Forelimb muscle (tissue), 1 donor: ENCODE results near the gene DGAT2. TPM values are rescaled to one million over a fixed set of nuclear protein-coding genes. Genes with fewer than 3 reads are reported as not detected.
"Not testable (repeated sequence)": the region's sequence is repeated elsewhere in the genome, so short reads cannot be mapped to it uniquely, and the experiment has no call there.

ENCODE experiments used
- DNase-seq: peaks from one replicate; pipeline ENCODE4 v3.0.0-alpha.2; 2013; ENCODE audit warnings: low read depth
- polyA plus RNA-seq: library from polyadenylated mRNA; unstranded; fragments of 120-200 nt; gene quantifications from one replicate; pipeline ENCODE4 v1.2.1, GENCODE V29; 2013; ENCODE audit not compliant: insufficient read length

Gene DGAT2
- polyA plus RNA-seq, 1 donor, result 0.34 TPM

DNA sequence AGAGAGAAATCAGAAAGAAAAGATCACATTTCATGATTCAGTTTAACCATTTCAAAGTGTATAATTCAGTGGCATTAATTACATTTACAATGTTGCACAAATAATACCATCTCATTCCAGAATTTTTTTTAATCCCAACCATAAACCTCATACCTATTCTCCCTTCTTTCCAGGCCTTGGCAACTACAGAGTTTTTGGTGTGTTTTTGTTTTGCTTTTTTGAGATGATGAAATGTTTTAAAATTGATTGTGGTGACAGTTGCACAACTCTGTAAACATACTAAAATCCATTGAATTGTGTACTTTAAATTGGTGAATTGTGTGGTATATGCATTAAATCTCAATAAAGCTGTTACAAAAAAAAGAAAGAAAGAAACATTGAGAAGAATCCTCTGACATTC, 13.6 kb upstream of the DGAT2 start:
- DNase-seq, result not testable (repeated sequence)

DNA sequence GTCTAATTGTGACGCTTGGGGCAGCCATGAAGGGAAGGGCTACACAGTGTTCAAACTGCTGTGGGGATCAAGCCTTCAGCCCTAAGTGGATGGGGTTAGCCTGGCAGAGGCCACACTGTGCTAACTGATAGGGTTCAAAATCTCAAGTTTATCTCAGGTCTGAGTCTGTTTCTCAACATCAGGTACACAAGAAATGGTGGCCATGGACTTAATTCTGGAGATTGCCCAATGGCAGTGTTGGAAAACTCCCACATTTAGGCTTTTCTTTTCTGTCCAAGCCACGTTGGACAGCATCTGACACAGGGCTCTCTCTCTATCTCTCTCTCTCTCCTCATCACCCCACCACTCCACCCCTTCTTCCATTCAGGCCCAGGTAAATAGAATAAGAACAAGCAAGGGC, 10.9 kb upstream of the DGAT2 start:
- DNase-seq, result no peak

DNA sequence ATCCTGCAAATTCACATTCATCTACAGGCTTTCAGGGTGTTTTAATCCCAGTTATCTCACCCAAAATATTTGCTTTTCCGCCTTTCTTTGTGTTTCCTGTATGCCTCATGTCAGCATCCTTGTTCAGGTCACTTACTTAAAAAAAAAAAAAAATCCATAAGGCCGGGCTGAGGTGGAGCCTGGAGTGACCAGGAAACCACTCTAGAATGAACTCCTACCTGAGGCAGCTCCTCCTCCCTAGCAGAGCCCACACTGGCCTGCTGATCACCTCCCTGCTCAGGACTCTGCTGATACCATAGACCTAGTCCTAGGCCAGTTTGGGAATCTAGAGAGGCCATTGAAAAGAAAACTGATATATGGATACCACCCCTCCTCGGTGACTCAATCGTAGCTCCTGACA, 8.7 kb upstream of the DGAT2 start:
- no peak for DNase-seq

DNA sequence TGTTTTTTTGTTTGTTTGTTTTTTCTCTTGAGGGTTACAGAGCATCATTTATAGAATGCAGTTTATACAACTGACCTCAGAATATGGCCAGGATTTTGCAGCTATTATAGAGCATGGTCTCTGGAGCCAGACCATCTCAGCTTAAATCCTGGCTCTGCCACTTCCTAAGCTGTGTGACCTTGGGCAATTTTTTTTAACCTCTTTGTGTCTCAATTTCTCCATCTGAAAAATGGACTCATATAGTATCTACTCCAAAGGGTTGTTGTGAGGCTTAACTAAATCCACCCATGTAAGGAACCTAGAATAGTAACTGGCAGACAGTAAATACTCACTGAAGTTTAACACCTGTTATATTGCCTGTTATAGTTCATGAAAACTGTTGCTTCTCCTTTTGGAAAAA, 8.3 kb upstream of the DGAT2 start:
- no peak for DNase-seq

DNA sequence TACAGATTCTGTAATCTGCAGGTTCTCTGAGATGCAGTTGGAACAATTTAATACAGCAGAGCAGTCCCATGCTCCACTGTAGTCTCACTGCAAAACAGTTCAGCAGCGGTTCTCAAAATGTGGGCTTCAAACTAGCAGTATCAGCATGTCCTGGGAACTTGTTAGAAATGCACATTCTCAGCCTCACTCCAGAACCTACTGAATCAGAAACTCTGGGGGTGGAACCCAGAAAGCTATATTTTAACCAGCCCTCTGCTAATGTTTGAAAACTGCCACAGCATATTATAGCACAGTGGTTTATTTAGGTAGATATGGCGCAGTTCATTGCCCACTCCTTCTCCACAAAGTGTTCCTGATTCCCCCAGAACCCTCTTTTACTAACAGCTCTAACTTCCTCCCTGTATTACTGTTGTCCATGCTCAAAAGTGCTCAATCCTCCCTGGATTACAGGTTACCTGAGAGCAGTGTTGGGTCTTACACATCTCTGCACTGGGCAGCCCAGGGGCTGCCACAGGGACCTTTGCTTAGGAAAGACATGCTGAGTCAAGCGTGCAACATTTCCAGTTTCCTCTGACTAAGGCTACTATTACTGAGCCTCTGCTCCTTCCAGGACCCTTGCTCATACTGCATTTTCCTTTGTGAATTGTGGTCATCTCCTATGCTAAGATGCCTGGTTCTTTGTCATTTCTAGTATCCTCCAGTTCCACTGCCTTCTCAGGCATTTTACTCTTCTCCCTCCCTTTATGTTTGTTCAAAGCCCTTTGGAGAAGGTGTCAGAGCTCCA, 7.7 kb upstream of the DGAT2 start:
- no peak for DNase-seq

DNA sequence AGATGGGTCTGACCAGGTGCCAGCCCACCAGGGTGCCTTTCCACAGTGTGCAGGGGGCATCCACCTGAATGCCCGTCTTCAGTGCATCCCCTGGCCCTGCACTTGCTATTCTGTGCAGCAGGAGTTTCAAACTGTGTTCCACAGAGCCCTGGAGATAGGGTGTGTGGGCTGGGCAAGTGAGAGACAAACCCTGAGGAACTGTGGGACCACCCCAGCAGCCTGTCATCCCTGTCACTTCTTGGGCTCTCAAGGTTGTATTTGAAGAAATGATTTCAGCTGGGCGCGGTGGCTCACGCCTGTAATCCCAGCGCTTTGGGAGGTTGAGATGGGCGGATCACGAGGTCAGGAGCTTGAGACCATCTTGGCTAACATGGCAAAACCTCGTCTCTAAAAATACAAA, 6.4 kb upstream of the DGAT2 start:
- no peak for DNase-seq

DNA sequence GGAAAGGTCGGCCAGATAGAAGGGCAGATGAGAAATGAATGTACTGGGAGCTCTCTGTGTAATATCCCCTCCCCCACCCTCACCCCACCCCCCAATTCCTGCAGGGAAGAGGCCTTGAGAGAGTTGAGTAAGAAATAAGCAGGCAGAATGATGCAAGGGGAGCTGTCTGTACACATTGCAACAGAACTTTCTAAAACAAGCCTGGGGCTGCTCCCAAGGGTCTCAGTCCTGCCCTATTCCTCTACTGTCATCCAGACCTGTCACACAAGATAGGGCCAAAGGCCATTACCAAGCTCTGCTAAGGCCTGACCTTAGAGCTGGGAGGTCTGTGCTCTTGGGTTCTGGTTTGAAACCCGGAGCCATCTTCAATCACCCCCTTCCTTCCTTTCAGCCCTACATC, 5.7 kb upstream of the DGAT2 start:
- DNase-seq, result no peak

DNA sequence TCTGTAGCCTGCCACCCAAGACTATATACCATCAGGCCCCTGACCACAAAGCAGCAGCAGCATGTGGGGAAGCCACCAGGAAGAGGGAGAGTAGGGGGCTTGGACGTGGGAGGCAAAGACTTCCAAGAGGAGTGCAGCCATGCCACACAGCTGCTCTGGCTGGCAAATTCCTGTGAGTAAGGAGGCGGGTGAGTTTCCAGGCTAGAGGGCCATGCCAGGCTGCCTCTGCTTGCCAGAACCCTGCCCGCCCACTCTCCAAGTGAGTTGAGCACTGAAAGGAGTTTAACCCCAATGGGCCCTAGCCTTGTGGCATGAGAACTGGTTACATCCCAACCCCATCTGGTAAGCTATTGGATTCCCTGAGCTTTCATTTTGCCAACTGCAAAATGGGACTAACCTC, 4.7 kb upstream of the DGAT2 start:
- no peak for DNase-seq

DNA sequence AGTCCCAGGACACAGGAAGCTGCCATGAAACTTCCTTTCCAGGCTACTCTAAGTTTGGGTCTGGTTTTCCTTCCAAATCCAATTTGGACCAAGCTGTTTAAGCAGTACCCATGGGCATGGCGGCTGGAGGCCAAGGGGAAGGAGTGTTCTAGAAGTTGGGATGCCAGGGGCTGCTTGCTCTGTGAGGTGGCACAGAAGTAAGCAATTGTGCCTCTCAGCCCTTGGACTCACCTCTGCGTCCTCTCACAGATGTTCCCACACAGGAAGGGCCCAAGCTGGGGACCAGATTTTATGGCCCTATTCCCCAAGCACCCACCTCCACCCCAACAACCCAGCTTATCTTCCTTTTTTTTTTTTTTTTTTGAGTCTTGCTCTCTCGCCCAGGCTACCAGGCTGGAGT, 3.5 kb upstream of the DGAT2 start:
- no peak for DNase-seq

DNA sequence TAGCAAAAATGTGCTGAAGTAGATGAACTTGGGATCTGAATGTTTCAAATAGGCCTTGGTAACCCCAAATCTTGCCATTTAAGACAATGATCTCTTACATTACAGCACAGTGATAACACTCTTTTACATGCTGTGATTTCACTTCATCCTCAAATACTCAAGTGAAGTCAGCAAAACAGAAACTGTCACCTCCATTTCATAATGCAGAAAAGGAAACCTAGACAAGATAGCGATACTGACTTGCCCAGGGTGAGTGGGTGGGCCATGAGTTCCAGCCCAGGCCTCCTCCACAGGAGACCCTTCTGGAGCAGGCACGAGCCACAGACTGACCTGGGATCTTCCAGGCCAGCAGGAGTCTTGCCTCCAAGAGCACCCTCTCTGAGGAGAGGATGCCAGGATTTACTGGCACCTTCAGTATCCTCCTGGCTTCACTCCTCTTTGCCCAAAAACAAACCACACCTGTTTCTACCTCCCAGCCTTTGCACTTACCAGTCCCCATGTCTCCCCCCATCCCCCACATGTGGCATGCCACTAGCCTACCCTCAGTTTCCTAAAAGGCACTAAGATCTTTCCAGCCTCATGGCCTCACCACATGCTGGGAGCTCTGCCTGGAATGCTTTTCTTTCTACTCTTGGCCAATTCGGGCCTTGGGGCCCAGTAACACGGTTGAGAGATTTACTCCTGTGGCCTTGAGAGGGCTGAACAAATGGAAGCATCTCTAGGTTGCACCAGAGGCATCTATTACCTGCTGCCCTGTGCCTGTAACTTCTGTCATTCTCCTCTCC, 1.9 kb upstream of the DGAT2 start:
- DNase-seq, result no peak

DNA sequence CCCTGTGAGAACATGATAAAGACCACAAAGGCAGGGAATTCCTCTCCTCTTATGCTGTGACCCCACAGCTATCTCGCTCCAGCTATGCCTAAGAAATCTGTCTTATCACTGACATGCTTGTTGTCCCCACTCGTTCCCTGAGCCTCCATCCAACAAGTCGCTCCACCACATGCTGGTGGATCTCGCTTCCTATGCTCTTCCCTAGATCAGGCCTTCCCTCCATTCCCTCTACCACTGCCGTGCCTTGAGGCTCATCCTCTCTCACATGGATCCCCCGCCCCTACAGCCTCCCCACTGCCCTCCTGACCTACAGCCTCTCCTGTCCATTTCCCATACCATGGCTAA, 1.4 kb upstream of the DGAT2 start:
- no peak for DNase-seq

DNA sequence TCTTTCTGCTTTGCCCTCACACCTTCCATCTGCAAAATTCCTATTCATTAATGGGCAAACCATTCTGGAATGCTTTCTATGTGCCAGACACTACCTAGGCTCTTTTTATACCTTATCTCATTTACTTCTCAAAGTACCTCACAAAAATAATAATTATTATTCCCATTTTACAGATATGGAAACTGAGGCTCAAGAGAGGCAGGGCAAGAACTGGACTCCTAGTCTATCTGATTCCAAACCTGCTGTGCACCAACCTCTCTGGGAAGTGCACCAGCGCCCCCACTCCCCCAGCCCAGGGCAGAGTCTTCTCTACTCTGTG, 826 bp upstream of the DGAT2 start:
- no peak for DNase-seq

DNA sequence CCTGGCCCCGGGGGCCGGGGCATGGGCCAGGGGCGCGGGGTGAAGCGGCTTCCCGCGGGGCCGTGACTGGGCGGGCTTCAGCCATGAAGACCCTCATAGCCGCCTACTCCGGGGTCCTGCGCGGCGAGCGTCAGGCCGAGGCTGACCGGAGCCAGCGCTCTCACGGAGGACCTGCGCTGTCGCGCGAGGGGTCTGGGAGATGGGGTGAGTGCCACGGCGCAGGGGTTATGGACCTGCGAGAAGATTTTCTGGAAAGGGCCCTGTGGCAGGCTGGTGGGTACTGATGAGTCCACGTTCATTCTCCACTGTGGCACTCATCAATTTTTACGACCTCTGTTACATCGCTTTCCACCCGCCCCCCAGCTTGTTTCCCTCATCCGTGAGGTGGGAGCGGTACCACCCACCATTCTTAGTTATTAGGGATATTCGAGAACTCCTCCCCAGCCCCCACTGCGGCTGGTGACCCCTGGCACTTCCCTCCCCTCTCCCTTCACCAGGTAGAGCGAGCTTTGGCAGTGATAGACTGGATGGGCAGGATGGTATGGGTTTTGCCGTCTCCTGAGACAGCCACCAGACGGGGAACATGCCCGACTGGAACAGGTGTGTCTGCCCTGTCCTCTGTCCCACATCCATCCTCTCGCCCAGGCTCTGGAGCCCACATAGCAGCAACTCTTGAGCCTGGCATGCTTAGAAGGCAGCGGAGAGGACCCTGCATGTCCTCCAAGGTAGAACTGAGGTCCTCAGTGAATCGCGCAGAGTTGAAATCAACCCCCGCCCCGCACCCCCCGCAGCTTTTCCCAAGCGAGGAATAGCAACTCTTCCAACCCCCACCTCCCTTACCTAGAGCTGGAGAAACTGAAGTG, 562 bp downstream of the DGAT2 start:
- DNase-seq, result no peak

DNA sequence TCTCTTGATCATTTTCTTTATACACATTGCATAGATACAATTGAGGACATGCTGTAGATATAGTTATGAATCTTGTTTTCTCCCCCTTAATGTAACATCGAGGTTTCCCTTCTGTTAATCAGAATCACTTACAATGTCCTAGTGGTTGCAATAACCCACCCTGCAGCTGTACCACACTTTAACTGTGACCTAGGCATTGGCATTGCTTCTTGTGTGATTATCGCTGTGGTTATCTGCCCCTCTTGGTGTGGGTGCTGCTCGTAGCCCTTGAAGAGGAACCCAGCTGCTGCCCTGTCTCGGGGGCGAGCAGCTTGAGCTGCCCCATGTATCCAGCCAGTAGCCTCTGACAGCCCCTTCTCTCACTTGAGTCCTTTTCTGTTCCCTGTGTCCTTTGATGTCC, 1.5 kb downstream of the DGAT2 start:
- DNase-seq, result no peak

DNA sequence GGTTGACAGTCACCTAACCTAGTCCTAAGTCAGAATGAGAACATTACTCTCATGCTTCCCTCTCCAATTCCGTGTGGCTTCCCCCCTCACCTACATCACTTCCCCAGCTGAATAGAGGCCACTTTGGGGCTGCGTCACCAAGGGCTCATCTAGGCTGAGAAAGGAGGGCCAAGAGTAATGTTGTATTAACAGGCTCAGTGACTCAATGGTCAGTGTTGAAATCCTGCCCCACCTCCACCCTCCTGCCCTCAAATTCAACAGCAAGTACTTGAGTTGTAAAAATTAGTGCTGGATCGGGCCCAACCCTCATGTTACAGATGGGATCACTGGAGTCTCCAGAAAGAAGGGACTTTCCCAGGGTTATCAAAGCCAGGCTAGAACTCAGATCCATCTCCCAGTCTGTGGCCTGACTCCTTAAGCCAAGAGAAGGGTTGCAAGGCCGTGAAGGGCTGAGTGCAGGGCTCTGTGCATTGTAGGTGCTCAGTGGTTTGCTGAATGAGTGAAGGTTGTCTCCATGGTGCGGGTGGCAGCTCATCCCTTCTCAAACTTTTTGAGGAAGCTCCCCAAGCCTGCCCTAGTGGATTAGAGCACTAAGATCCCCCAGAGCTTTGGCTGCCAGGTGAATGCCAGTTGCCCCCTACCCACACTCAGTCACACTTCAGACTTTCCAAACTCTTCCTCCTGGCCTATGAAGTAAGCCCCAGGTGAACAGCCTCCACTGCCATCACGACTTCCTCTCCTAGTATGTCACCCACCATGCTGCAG, 3.2 kb downstream of the DGAT2 start:
- no peak for DNase-seq

DNA sequence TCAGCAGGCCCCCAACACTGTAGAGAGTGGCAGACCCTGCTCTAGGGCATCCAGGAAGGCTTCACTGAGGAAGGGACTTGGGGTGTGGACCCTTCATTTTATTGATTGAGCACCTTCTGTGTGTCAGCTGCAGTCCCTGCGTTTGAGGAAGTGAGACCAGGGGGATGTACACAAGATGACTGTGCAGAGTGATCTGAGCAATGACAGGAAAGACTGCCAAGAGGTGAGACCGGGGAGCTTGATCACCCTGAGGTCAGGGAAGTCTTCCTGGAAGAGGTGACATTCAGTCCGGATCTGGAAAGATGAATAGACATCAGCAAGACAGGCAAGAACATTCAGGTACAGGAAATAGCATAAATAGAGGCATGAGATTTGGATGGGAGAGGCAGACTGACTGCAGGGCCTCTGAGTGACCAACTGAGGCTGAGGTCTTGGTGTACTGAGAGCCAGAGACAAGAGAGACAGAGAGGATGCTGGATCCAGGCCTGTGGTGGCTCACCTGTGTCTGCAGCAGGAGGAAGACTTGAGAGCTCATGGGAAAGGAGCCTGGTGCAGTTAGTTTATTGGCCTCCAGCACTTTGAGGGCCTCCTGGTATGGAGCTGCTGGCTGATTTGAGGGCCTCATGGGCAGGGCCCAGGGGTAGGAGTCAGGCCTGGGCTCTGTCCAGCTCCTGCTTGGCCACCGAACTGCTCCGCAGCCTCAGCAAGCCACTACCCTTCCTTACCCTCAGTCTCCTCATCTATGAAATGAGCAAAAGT, 5.2 kb downstream of the DGAT2 start:
- DNase-seq, result no peak

DNA sequence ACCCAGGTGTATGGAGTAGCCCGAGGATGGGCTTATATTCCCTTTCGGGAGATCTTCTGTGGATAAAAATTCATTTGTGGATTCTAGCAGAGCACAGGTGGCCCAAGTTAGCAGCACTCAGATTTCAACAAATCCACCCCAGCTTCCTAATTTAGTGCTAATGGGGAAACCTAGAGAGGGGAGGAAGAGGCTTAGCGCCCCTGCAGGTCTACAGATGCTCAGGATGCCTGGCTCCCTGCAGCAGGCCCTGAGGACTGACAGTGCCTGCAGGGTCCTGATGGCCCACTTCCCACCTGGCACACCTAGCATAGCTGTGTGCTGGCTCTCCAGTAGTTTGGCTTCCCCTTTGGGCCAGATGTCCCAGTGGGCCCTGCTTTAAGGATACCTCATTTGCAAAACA, 6.5 kb downstream of the DGAT2 start:
- DNase-seq, result no peak

DNA sequence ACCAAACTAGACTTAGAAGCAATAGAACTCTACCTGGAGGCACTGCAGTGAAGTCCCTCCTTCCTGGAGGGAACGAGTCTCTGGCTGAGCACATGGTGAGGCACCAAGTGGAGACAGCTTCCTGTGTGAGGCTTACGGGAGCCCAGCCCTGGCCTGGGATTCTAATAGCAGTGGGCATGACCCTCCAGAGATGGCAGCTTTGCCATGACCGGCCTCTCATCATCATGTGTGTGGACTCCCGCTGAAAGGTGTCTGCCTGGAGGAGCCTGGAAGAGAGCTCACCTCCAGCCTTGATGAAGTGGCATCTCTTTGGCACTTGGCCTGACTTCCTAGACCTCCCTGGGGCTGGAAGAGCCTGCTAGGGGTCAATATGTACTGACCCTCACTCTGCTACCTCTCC, 8.0 kb downstream of the DGAT2 start:
- DNase-seq, result no peak

DNA sequence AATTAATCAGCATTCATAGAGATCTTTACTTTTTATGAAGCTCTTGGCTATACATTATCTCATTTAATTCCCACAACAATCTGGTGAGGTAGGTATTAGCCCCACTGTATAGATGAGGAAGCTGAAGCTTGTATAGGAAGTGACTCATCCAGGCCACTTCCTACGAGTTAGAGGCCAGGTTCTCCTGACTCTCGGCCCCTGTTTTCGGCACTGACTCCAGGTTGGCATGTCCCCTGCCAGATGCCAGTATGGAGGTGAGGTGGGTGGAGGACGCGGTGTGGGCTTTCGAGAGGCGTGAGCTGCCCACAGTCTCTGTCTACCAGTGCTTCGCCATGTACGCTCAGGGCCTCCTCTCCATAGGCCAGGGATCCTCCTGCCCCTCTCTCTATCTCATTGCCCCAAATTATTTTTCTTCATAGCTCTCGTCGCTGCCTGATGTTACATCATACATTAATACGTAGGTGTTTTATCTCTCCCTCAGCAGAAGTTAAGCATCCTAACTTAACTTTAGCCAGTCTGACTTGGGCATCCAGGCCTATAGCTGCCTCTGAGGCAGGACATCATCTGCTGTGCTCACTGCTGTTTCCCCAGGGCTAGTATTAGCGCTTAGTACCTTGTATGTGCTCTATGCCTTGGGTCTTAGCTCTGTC, 9.0 kb downstream of the DGAT2 start:
- no peak for DNase-seq

DNA sequence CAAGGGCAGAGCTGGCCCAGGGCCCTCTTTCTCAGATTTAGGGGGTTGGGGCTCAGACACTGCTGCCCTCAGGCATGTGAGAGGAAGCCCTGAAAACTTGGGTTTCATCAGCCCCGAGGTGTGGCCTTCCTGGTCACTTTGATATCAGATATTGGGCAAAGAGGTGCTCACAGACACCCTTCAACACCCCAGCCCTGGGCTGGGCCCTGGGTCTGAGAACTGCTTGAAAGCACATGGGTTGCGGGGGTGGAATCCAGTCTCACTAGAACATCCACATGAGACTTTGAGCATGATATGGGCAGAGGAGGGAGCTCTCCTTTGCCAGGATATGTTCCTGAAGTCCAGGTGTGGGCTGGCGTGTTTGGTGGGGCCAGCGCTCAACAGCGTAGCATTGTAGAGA, 10.4 kb downstream of the DGAT2 start:
- no peak for DNase-seq

DNA sequence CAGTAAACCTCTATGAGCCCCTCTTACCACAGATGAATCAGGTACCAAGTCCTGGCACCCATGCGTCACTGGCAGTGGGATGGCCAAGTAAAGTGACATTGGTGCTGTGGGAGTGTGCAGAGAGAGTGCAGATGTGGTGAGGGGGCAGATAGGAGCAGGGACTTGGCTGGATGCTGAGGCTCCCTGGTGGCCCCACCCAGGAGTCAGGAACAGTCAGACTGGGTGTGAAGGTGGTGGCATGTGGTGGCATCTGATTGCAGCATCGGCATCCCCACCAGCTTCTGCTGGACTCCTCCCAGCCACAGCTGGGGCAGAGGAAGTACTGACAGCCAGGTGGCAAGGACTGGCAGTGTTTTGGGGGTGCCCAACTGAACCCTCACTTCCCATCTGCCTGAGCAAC, 11.4 kb downstream of the DGAT2 start:
- no peak for DNase-seq
